T47D (cell line): ENCODE data around the gene CABP7.

Experiments used
- DNase-seq, 2 experiments: peaks; one replicate each; pipeline versions ENCODE4 v3.0.0 to v3.0.0-alpha.2; 2011 to 2012; ENCODE audit warnings: low read depth in 1 of 2, low spot score in 1 of 2
- JUND ChIP-seq: IDR thresholded peaks from 2 replicates; pipeline ENCODE4 v1.6.1; 2012; ENCODE audit warnings: low read depth
- in situ Hi-C: cut with HindIII; loops from 2 replicates; pipeline ENCODE4 v1.10.0; 2016; ENCODE audit warnings: low sequenced_read_pairs, low pct_unique_long_range_greater_than_20kb

Gene CABP7

DNA sequence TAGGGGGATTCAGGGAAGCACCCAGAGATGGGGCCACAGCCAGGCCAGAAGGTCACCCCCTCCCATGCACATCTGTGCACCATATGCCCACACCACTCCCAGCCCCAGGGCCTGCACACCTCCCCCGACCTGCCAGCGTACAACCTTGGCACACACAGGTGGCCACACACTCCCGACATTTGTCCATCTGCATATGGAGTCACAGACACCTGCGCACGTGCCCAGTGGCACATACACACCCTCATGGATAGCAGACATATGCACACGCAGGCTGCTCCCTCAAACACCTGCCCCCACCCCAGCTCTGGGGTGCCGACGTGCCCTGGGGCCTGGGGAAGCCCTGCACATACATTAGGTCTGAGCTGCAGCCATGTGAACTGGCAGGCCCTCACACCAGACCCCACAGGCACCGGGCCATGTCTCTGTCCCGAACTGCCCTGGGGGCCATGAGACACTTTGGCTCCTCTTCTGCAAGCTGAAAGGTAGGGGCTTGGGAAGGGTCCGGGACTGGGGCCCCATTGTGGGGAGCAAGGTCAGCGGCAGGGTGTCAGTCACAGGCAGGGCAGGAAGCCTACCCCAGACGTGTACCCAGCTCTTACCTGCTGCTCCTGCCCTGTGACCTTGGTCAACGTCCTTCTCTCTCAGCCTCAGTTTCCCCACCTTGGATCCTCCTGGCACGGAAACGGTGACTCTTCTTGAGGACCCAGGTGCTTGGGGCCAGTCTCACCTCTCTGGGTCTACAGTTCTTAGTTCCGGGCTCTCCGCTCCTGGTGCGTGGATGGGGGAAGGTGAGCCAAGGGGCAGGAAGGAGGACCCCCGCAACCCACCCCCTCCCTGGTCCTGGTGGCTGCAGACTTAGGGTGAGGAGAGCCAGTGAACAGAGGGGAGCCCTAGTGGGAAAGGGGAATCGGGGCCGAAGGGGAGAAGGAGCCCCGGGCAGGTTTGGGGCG is 579 bp upstream of the CABP7 start:
- in situ Hi-C loops: no loop called here
- no peak for TF ChIP-seq JUND
- DNase-seq: no peak

DNA sequence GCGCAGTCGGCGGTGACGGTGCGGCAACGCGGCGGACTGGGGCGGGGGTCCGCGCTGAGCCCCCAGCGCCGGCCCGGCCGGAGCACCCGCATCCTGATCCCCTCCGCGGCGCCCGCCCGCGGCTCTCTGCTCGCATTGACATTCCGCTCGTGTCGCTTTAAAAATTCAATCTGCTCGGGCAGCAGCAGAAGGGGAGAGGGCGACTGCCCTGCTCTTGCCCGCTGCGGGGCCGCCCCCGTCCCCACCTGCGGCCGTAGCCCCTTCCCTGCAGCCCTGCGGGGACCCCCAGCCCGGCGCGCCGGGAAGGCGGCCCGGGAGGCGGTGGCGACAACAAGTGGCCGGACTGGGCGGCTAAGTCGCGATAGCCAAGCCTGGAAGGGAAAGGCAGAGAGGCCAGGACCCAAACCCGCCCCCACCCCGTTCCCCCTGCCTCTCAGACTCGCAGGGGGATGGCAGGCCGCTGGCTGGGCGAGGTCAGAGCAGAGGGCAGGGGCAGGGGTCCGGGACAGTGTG is 1.1 kb downstream of the CABP7 start:
- DNase-seq: no peak
- in situ Hi-C loops: no loop called here
- TF ChIP-seq JUND: no peak

DNA sequence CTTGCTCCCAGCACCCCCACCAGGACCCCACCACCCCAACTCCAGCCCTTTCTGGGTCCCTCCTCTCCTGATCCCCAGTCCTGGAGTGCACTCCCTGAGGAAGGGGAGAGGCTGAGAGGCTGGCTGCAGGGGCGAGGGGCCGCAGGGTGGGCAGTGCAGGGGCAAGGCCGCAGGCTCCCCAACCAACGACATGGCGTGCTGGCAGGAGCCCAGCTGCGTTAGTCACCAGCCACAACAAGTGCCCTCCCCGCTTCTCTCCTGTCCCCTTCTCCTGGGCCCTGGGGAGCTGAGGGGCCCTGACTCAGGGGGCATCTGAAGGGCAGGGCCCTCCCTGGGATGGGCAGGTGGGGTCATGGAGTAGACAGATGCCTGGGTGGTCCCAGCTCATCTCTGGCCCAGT is 2.3 kb downstream of the CABP7 start:
- in situ Hi-C loops: no loop called here
- no peak for TF ChIP-seq JUND
- no peak for DNase-seq

DNA sequence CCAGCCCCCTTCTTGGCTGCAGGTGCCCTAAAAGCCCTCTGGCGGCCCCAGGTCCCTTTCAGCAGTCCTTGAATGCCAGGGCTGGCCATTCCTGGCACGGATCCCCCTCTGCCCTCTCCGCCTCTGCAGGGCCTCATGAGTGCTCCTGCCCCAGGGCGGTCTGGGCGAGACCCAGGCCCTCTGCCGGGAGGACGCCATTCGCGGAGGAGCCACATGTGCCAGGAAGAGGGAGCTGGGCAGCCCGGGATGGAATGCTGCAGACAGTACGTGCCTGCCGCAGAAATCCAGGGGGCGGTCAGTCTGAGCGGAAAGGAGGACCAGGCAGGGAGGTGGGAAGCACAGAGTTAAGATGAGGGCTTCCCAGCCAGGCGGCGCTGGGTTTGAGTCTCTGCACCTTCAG is 2.8 kb downstream of the CABP7 start:
- no peak for DNase-seq
- in situ Hi-C loops: no loop called here
- no peak for TF ChIP-seq JUND

DNA sequence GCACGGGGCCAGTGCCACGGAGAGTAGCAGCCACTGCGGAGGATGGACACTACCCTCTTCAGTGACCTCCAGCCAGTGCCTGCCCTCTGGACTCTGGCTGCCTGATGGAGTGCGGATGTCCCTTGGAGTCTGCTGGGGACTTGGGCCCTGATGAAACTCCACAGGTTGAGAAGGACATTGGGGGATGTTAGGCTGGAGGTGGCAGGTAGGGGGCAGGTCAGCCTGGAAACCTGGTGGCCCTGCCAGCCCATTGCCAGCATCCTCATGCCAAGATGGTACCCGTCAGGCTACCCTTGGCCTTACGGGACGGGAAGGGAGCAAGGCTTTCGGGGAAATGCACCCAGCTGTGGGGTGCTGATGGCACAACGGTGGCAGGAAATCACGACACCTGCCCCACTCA is 4.0 kb downstream of the CABP7 start:
- TF ChIP-seq JUND: no peak
- in situ Hi-C loops: no loop called here
- no peak for DNase-seq

DNA sequence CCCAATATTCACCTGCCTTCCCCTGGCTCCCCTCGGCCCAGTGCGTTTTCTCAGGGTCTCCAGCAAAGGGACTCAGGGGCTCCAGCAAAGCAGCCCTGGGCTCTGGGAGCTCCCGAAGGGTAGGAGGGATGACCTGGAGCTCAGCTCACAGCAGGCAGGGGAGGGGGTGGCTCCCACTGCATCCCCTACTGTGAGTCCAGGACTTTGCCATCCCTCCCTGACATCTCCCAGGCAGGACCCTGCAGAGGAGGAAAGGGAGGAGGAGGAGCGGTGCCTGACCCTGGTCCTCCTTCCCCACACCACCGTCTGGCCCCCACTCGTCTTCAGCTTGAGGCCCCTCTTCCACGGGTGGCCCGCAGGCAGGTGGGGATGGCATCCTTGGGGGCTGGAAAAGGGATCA is 5.0 kb downstream of the CABP7 start:
- no peak for DNase-seq
- TF ChIP-seq JUND: no peak
- in situ Hi-C loops: no loop called here

DNA sequence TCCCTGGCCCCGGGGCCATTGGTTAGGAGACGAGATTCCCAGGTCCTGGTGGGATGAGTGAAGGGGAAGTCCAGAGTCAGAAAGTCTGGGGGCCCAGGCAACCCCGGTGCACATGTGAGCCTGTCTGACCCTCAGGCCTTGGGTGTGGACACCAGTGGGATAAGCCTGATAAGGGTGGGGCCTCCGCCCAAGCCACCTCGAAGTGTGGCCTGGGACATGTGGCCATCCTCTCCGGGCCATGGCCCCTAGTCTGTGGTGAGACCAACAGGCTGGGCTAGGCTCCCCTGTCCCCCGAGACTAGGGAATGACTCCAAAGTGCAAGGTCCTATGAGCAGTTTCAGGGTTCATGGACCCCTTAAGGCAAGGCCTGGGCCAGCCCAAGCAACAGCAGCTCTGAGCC is 6.3 kb downstream of the CABP7 start:
- in situ Hi-C loops: no loop called here
- DNase-seq: no peak
- TF ChIP-seq JUND: no peak

DNA sequence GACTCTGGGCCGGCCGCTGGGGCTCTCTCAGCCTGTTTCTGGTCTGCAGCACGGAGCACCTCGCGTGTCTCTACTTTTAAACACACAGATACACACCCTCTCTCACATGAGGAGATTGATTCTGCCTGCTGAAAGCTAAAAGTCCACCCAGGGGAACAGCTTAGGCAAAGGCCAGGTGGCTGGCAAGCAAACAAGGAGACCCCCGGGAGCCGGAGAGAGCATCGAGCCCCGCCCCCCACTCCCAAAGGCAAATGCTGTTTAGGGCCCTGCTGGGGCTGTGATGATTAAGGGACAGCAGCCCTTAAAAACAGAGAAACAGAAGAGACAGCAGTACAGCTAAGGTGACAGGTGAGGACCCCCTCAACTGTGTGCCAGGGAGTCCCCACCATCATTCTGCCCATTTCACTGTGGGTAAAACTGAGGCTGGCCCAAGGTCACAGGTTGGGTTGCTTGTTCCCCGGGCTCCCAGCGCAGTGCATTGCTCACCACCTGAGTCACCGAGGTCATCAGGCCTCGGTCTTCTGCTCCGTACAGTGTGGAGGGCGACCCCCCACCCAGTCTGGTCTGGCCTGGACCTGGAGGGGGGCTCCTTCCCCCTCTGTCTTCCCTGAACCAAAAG is 6.8 kb downstream of the CABP7 start:
- in situ Hi-C loops: no loop called here
- TF ChIP-seq JUND: no peak
- no peak for DNase-seq

DNA sequence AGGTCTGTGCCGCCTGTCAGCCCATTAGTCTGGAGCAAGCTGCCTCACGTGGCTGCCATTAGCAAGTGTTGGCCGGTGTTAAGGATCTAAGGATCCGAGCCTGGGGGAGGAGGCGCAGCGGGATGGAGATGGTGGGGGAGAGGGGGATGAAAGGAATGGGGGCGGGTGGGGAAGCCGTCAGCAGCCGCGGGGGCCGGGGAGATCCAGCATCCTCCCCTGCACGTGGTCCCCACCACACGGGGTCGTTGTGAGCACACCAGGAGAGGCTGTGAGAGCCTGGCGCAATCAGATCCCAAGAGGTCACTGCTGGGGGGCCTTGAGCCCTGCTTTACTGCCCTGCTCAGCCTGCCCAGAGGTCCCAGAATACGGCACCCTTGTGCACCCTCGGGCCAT is 7.3 kb downstream of the CABP7 start:
- peak in 1 of 2 experiments; percentile 15 for DNase-seq
- no peak for TF ChIP-seq JUND
- in situ Hi-C loops: no loop called here

DNA sequence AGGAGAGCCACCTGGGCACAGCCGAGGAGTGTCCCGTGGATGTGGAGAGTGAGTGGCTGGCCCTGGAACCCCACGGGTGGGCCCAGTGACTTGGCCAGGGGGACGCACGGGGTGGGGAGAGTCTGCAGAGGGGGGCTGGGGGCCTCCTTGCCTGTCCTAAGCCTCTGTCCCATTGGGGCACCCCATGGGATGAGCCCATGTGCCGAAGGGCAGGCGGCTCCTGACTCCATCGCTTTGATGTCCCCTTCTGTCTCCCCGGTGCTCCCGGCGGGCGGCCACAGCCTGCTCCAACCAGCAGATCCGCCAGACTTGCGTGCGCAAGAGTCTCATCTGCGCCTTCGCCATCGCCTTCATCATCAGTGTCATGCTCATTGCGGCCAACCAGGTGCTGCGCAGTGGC is 9.4 kb downstream of the CABP7 start:
- in situ Hi-C loops: no loop called here
- DNase-seq: no peak

DNA sequence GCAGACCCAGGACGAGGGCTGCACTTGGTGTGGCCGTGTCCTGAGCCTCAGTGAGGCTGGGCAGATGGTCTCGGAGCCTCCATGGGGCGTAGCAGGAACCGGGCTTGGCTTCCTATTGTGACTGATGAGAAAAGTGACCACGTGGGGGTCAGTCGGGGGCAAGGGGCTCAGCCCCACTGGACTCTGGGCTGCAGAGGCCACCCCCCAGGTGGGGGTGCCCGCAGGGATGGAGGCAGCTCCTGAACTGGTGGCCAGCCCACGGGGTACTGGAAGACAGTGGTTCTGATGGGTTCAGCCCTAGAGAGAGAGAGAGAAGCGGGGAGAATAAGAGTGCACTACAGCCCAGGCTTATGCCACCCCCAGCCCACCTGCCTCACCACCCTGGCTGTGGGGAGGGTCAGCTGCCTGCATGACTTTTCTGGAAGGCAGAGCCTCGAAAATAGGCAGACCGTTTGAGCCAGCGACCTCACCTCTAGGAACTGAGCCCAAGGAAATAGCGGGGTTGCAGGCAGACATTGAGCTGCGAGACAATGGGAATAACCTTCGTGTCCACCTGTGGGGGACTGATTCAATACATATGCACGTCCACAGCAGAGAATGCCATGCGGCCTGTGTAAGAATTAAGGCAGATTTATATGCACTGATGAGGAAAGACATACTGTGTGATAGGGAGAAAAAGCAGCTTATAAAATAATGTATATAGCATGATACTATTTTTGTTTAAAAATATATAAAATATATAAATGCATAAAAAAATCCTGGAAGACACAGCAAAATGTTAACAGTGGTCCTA is 11.5 kb downstream of the CABP7 start:
- no peak for TF ChIP-seq JUND
- in situ Hi-C loops: no loop called here
- no peak for DNase-seq

More for the DNA sequence above, 9.4 kb downstream of the CABP7 start:
- TF ChIP-seq JUND: no peak

DNA sequence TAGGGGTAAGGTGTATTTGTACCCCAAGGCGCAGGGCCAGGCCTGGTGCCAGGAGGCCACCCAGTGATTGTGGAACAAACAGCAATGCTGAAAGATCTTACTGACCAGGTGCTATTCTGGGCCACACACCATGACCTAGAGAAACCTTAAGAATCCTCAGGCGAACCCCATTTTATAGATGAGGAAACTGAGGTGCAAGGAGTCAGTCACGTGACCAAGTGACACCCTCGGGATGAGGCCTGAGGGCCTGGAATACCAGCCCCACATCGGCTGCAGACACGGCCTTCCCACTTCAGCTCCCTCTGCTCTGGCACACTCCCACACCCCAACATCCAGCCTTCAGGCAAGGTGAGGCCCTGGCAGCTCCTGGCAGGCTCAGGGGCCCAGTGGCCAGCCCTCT is 13.1 kb downstream of the CABP7 start:
- no peak for TF ChIP-seq JUND
- no peak for DNase-seq
- in situ Hi-C loops: no loop called here
